A549 (cell line): Measurements from ENCODE around the gene RABGAP1L. TPM values are rescaled to one million over a fixed set of nuclear protein-coding genes. Genes with fewer than 3 reads are reported as not detected.
A peak's percentile ranks its signal among the peaks of the same experiment; 100 is the strongest.

ENCODE experiments used
- ATAC-seq, 2 experiments: fragments of 200-7000 bp in 1 of 2; fragments of >200 bp in 1 of 2; cut with Nextera tagmentation in 1 of 2; cut with Tn5 transposase in 1 of 2; 3 replicates each; pipeline versions ENCODE4 v1.8.0 to v1.9.1; 2018 to 2020; ENCODE audit warnings: mild to moderate bottlenecking in 1 of 2, moderate library complexity in 1 of 2
- CTCF ChIA-PET: fragments of 300-600 bp; sonication (Branson Sonifier 250); formaldehyde crosslinking; extraction: SDS; loops from one replicate; lab custom pipeline; 2021; ENCODE audit warnings: antibody characterized with exemption, inconsistent platforms; lab: Yijun Ruan, JAX
- POLR2A ChIA-PET: fragments of 350-600 bp; formaldehyde crosslinking; extraction: SDS; loops from one replicate; lab custom pipeline; 2021; ENCODE audit warnings: antibody characterized with exemption, inconsistent platforms; lab: Yijun Ruan, JAX
- DNase-seq, 2 experiments: peaks; one replicate each; pipeline versions ENCODE4 v3.0.0 to v3.0.0-alpha.2; 2011 to 2016; ENCODE audit warnings: low read depth in 1 of 2, low spot score in 1 of 2
- FAIRE-seq: peaks from 2 replicates; lab custom pipeline; 2011; peaks lifted over from hg19 to GRCh38; lab: Jason Lieb, UNC
- H3K27ac ChIP-seq, 2 experiments: fragments of >200 bp; sonication (Bioruptor Twin); formaldehyde crosslinking; 3 replicates each; pipeline ENCODE4 v1.5.1; 2016 to 2017
- H3K4me1 ChIP-seq: fragments of >200 bp; sonication (Bioruptor Twin); formaldehyde crosslinking; 3 replicates; pipeline ENCODE4 v1.6.1; 2016
- H3K4me2 ChIP-seq: fragments of >200 bp; sonication (Bioruptor Twin); formaldehyde crosslinking; 3 replicates; pipeline ENCODE4 v1.6.1; 2016
- H3K4me3 ChIP-seq: fragments of >200 bp; sonication (Bioruptor Twin); formaldehyde crosslinking; 3 replicates; pipeline ENCODE4 v1.5.1; 2016
- H3K9me3 ChIP-seq: fragments of >200 bp; sonication (Bioruptor Twin); formaldehyde crosslinking; 3 replicates; pipeline ENCODE4 v1.6.1; 2016
- CBX2 ChIP-seq: fragments of 200-600 bp; sonication (generic); IDR thresholded peaks from 2 replicates; pipeline ENCODE4 v1.6.1; 2016; ENCODE audit warnings: low read depth, mild to moderate bottlenecking, borderline replicate concordance
- CHD2 ChIP-seq: fragments of 150-350 bp; IDR thresholded peaks from 2 replicates; pipeline ENCODE4 v1.6.1; 2014; ENCODE audit warnings: low read length; ENCODE audit not compliant: partially characterized antibody
- CTCF ChIP-seq: fragments of >200 bp; sonication (Bioruptor Twin); formaldehyde crosslinking; IDR thresholded peaks from 3 replicates; pipeline ENCODE4 v1.5.1; 2016
- EHF ChIP-seq: fragments of 250-450 bp; sonication (Bioruptor Pico); IDR thresholded peaks from 2 replicates; pipeline ENCODE4 v1.5.0; 2020; ENCODE audit warnings: mild to moderate bottlenecking
- EHMT2 ChIP-seq: fragments of 200-600 bp; sonication (generic); IDR thresholded peaks from 2 replicates; pipeline ENCODE4 v1.6.1; 2016; ENCODE audit warnings: antibody characterized with exemption, low read depth, mild to moderate bottlenecking, moderate library complexity
- ESRRA ChIP-seq: fragments of 150-350 bp; IDR thresholded peaks from 2 replicates; pipeline ENCODE4 v1.6.1; 2014; ENCODE audit warnings: mild to moderate bottlenecking, low read length, borderline replicate concordance
- FOSB ChIP-seq: fragments of 250-450 bp; sonication (Bioruptor Pico); IDR thresholded peaks from 2 replicates; pipeline ENCODE4 v1.5.0; 2020; ENCODE audit warnings: mild to moderate bottlenecking, moderate library complexity
- HOXB5 ChIP-seq: fragments of 250-450 bp; sonication (Bioruptor Pico); IDR thresholded peaks from 2 replicates; pipeline ENCODE4 v1.5.0; 2020; ENCODE audit warnings: mild to moderate bottlenecking, moderate library complexity
- JUN ChIP-seq, 2 experiments: fragments of >200 bp; sonication (Bioruptor Twin); formaldehyde crosslinking; IDR thresholded peaks; 2 replicates in 1 of 2; 3 replicates in 1 of 2; pipeline ENCODE4 v1.6.1; 2016 to 2017
- KDM1A ChIP-seq: fragments of 200-600 bp; sonication (generic); IDR thresholded peaks from 2 replicates; pipeline ENCODE4 v1.6.1; 2016; ENCODE audit warnings: low read depth, mild to moderate bottlenecking
- MAFK ChIP-seq: fragments of 450-650 bp; IDR thresholded peaks from 2 replicates; pipeline ENCODE4 v1.6.1; 2014; ENCODE audit not compliant: partially characterized antibody
- MAZ ChIP-seq: fragments of 150-350 bp; IDR thresholded peaks from 2 replicates; pipeline ENCODE4 v1.6.1; 2014; ENCODE audit warnings: antibody characterized with exemption, low read depth, low read length, borderline replicate concordance
- MYC ChIP-seq: IDR thresholded peaks from 2 replicates; pipeline ENCODE4 v1.6.1; 2012; ENCODE audit warnings: mild to moderate bottlenecking, inconsistent platforms, low read length, improper control_type of control experiment, borderline replicate concordance
- NFE2L2 ChIP-seq: fragments of 150-350 bp; conservative IDR thresholded peaks from 2 replicates; pipeline ENCODE4 v1.6.1; 2014; ENCODE audit warnings: low read length
- NPAS2 ChIP-seq: fragments of 250-450 bp; sonication (Bioruptor Pico); IDR thresholded peaks from 2 replicates; pipeline ENCODE4 v1.8.0; 2022; ENCODE audit warnings: mild to moderate bottlenecking, moderate library complexity, borderline replicate concordance
- POLR2A ChIP-seq: IDR thresholded peaks from 2 replicates; pipeline ENCODE4 v1.6.1; 2012; ENCODE audit warnings: mild to moderate bottlenecking, low read length
- TP53 ChIP-seq: fragments of 250-450 bp; sonication (Bioruptor Pico); IDR thresholded peaks from 2 replicates; pipeline ENCODE4 v1.5.0; 2021; ENCODE audit warnings: mild to moderate bottlenecking, moderate library complexity
- ZNF302 ChIP-seq: fragments of 250-450 bp; sonication (Bioruptor Pico); IDR thresholded peaks from 2 replicates; pipeline ENCODE4 v1.9.0; 2021; ENCODE audit warnings: inconsistent platforms, mild to moderate bottlenecking, moderate library complexity
- WGBS: methylation state at CpG from one replicate; pipeline ENCODE4 v1.1.6; 2017; ENCODE audit errors: missing lambda C conversion rate; 5-methylcytosine and 5-hydroxymethylcytosine counted together
- polyA plus RNA-seq, 4 experiments: library from polyadenylated mRNA; depleted of rRNA in 3 of 4; stranded (reverse); fragments of >200 nt; fragmentation: RNase III in 1 of 4; extraction: RNeasy Plus Mini Kit Qiagen cat#74134 plus additional on column Dnase treatment in 1 of 4; gene quantifications; 2 replicates in 3 of 4; 3 replicates in 1 of 4; pipeline ENCODE4 v1.2.3, GENCODE V29; 2011 to 2017
- TF ChIP-seq, protein P1 (sequence below): fragments of 200-600 bp; sonication (generic); IDR thresholded peaks from 2 replicates; pipeline ENCODE4 v1.6.1; 2016; ENCODE audit warnings: antibody characterized with exemption, mild to moderate bottlenecking, moderate library complexity
- TF ChIP-seq, protein P2 (sequence below): IDR thresholded peaks from 2 replicates; pipeline ENCODE4 v1.6.1; 2012
- TF ChIP-seq, protein P3 (sequence below): fragments of 250-450 bp; sonication (Bioruptor Pico); IDR thresholded peaks from 2 replicates; pipeline ENCODE4 v1.5.0; 2020; ENCODE audit warnings: low read depth, mild to moderate bottlenecking, moderate library complexity

Gene RABGAP1L
- polyA plus RNA-seq, 2 of the 4 experiments (the other 2 are of a cell fraction), result 8.2 to 18.6 TPM

DNA sequence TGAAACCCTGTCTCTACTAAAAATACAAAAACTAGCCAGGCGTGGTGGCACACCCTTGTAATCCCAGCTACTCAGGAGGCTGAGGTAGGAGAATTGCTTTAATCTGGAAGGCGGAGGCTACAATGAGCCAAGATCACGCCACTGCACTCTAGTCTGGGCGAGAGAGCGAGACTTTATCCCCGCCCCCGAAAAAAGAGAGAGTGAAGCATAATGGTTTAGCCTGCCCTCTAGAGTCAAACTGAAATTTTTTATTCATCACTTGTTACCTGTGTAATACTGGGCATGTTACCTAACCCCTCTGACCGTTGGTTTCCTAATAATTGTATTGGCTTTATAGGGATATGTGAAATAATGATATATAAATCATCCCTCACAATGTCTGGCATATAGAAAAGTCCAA lies 307.3 kb downstream of the RABGAP1L start (continued):
- TF ChIP-seq, protein P1, sequence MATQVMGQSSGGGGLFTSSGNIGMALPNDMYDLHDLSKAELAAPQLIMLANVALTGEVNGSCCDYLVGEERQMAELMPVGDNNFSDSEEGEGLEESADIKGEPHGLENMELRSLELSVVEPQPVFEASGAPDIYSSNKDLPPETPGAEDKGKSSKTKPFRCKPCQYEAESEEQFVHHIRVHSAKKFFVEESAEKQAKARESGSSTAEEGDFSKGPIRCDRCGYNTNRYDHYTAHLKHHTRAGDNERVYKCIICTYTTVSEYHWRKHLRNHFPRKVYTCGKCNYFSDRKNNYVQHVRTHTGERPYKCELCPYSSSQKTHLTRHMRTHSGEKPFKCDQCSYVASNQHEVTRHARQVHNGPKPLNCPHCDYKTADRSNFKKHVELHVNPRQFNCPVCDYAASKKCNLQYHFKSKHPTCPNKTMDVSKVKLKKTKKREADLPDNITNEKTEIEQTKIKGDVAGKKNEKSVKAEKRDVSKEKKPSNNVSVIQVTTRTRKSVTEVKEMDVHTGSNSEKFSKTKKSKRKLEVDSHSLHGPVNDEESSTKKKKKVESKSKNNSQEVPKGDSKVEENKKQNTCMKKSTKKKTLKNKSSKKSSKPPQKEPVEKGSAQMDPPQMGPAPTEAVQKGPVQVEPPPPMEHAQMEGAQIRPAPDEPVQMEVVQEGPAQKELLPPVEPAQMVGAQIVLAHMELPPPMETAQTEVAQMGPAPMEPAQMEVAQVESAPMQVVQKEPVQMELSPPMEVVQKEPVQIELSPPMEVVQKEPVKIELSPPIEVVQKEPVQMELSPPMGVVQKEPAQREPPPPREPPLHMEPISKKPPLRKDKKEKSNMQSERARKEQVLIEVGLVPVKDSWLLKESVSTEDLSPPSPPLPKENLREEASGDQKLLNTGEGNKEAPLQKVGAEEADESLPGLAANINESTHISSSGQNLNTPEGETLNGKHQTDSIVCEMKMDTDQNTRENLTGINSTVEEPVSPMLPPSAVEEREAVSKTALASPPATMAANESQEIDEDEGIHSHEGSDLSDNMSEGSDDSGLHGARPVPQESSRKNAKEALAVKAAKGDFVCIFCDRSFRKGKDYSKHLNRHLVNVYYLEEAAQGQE, result no peak

- Histone ChIP-seq H3K4me2 (no peak overlapping the region), H3K4me1 (no peaks in the 10 kb centered on the region), H3K27ac (no peak overlapping the region), H3K9me3 (no peaks in the 10 kb centered on the region), H3K4me3 (no peak overlapping the region)
- ChIA-PET POLR2A (no interaction called here), CTCF (no interaction called here)
- no peak for ATAC-seq
- TF ChIP-seq MAFK (peak; percentile 72), KDM1A (no peak), EHMT2 (no peak)
- 34% methylated on average over 2 of the region's 2 CpGs for WGBS
- no peak for DNase-seq
- FAIRE-seq, result no peak
These were observed 309.7 kb downstream of the RABGAP1L start for GRCh38 chr1:174469052-174469451.

DNA sequence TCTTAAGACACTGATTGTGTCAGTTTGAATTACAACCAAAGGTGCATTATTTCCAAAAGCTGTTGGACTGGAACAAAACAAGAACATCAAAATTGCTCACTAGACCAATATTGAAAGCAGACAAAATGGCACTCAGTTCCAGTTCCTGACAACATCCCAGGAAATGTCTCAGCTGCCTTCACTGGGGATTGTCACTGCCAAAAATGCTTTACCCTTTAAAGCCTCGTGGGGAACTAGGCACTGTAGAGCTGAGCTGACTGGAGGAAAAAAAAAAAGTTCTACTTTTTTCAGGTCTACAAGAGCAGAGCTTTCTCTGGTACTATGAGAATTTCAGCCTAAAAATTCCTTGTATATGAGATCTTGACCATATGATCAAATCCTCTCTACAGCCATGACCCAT lies 310.4 kb downstream of the RABGAP1L start:
- H3K4me3 ChIP-seq, result no peak overlapping the region
- POLR2A ChIA-PET, result no interaction called here
- no peak overlapping the region for H3K4me2 ChIP-seq
- no peak for ATAC-seq
- TF ChIP-seq HOXB5 (CRISPR knock-in tag), result no peak
- TF ChIP-seq MAZ, result no peak
- no peak for TF ChIP-seq MAFK
- no peak for TF ChIP-seq ESRRA
- no peak for TF ChIP-seq MYC
- TF ChIP-seq ZNF302, result no peak
- no peak for TF ChIP-seq POLR2A
- 0% methylated on average over 1 of the region's 1 CpG for WGBS
- CTCF ChIA-PET, result interaction anchor here (0.6 kb wide), 1 partner anchor 247 kb away, joined by 3 read pairs; no protein-coding TSS in a partner anchor
- no peak overlapping the region for H3K27ac ChIP-seq
- no peaks in the 10 kb centered on the region for H3K4me1 ChIP-seq
- no peak for DNase-seq
- FAIRE-seq, result no peak
- H3K9me3 ChIP-seq, result no peaks in the 10 kb centered on the region

DNA sequence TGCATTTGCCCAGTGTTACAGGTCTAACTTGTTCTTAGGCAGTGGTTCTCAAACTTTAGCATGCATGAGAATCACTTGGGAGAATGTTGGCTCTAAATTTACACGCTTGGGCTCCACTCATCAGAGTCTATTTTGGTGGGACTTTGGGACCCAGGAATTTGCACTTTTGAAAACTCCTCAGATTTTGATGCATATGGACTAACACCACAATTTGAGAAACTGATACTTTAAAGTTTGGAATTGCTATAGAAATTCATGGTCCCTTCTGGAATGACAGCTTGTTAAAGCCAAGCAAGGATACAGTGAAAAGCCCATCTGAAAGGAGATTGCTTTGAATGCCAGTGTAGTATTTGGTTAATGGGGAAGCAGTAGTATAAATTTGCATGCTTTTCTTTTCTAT lies 320.0 kb downstream of the RABGAP1L start:
- ATAC-seq, result no peak
- H3K9me3 ChIP-seq, result no peaks in the 10 kb centered on the region
- no peak for FAIRE-seq
- no peak overlapping the region for H3K27ac ChIP-seq
- H3K4me1 ChIP-seq, result no peaks in the 10 kb centered on the region
- no peak overlapping the region for H3K4me3 ChIP-seq
- ChIA-PET POLR2A (no interaction called here), CTCF (no interaction called here)
- DNase-seq, result no peak
- WGBS, result 94% methylated on average over 1 of the region's 1 CpG
- no peak overlapping the region for H3K4me2 ChIP-seq
- TF ChIP-seq FOSB (CRISPR knock-in tag), result no peak
- no peak for TF ChIP-seq CBX2
- no peak for TF ChIP-seq NFE2L2
- TF ChIP-seq, protein P2, sequence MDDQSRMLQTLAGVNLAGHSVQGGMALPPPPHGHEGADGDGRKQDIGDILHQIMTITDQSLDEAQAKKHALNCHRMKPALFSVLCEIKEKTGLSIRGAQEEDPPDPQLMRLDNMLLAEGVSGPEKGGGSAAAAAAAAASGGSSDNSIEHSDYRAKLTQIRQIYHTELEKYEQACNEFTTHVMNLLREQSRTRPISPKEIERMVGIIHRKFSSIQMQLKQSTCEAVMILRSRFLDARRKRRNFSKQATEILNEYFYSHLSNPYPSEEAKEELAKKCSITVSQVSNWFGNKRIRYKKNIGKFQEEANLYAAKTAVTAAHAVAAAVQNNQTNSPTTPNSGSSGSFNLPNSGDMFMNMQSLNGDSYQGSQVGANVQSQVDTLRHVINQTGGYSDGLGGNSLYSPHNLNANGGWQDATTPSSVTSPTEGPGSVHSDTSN, result no peak
- TF ChIP-seq NPAS2 (CRISPR knock-in tag), result no peak
- TF ChIP-seq EHF, result no peak
- TF ChIP-seq MAFK, result no peak
- TF ChIP-seq JUN (IDR thresholded peaks at IDR 0.05), result no peak
- TF ChIP-seq, protein P1, result no peak
- TF ChIP-seq, protein P3, sequence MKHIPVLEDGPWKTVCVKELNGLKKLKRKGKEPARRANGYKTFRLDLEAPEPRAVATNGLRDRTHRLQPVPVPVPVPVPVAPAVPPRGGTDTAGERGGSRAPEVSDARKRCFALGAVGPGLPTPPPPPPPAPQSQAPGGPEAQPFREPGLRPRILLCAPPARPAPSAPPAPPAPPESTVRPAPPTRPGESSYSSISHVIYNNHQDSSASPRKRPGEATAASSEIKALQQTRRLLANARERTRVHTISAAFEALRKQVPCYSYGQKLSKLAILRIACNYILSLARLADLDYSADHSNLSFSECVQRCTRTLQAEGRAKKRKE (CRISPR knock-in tag), result no peak
- no peak for TF ChIP-seq CTCF
- no peak for TF ChIP-seq TP53 (CRISPR knock-in tag)
- TF ChIP-seq EHMT2, result no peak
- TF ChIP-seq CHD2, result no peak
